ENCODE results near the gene LRRC36.

DNA sequence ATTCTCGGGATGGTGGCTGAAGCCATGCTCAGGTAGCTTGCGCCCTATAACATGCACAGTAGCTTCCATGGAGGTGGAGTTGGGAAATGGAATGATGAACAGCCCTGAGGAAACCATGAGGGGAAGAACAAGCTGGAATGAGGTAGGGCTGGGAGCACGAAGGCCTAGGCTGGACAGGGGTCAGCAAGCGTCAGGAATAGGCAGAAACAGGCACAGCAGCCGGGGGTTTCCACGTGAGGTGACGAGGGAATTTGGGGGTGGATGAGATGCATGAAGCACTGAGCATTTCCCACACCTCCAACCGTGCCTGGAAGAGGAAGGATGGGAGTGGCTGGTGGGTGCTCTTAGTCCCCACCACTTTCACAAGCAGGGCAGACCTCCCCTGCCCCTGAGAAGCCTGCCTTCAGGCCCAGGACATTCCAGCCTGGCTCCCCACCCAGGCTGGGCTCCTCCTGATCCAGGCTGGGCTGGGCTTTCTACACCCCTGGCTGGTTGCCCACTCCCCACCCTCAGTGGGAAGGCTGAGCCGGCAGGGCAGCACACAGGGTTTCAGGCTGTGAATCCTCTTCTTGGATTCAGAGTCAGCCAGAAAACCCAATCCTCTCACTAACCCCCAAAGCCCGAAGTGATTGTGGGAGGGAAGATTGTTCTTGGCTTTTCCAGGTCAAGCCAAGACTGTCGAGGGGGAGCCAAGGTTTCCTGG lies 25.4 kb upstream of the LRRC36 start:
- TF ChIP-seq, protein P1, sequence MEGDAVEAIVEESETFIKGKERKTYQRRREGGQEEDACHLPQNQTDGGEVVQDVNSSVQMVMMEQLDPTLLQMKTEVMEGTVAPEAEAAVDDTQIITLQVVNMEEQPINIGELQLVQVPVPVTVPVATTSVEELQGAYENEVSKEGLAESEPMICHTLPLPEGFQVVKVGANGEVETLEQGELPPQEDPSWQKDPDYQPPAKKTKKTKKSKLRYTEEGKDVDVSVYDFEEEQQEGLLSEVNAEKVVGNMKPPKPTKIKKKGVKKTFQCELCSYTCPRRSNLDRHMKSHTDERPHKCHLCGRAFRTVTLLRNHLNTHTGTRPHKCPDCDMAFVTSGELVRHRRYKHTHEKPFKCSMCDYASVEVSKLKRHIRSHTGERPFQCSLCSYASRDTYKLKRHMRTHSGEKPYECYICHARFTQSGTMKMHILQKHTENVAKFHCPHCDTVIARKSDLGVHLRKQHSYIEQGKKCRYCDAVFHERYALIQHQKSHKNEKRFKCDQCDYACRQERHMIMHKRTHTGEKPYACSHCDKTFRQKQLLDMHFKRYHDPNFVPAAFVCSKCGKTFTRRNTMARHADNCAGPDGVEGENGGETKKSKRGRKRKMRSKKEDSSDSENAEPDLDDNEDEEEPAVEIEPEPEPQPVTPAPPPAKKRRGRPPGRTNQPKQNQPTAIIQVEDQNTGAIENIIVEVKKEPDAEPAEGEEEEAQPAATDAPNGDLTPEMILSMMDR (IDR thresholded peaks at IDR 0.05 in 4 of 5, conservative IDR thresholded peaks at IDR 0.05 in 1 of 5): no peak
- no peak for TF ChIP-seq POLR2A (IDR thresholded peaks at IDR 0.05)
